Endothelial cell of umbilical vein (primary cell): ENCODE data around the gene DYNLT1. TPM values are rescaled to one million over a fixed set of nuclear protein-coding genes. Genes with fewer than 3 reads are reported as not detected.

Experiments
- BruUV-seq: library from RNA; stranded (reverse); fragments of 400-500 nt; replicated peaks from 2 replicates; lab custom pipeline; 2021; lab: Mats Ljungman, UMichigan
- CTCF ChIA-PET: fragments of 300-600, 350-600 bp; sonication (Branson Sonifier 250); formaldehyde crosslinking; loops from one replicate; lab custom pipeline; 2021; ENCODE audit warnings: antibody characterized with exemption, inconsistent platforms; lab: Charles Lee
- POLR2A ChIA-PET: fragments of 300-600, 350-600 bp; sonication (Branson Sonifier 250); formaldehyde crosslinking; loops from one replicate; lab custom pipeline; 2021; ENCODE audit warnings: antibody characterized with exemption, inconsistent platforms; lab: Charles Lee
- DNase-seq: peaks from one replicate; pipeline ENCODE4 v3.0.0-alpha.2; 2011; ENCODE audit warnings: low read depth, low spot score
- FAIRE-seq: peaks from 2 replicates; lab custom pipeline; 2011; peaks lifted over from hg19 to GRCh38; lab: Jason Lieb, UNC
- H2AFZ ChIP-seq: 2 replicates; pipeline ENCODE4 v1.6.0; 2012; ENCODE audit warnings: low read depth, low read length, control low read depth, inconsistent platforms
- H3K27ac ChIP-seq: 2 replicates; pipeline ENCODE4 v1.5.1; 2011; ENCODE audit warnings: low read depth, mild to moderate bottlenecking, control low read depth, low read length, moderate library complexity; ENCODE audit not compliant: insufficient read depth
- H3K27me3 ChIP-seq, 2 experiments: 2 replicates each; pipeline versions ENCODE4 v1.6.0 to v1.6.1; 2011; ENCODE audit warnings: low read length in 2 of 2, mixed read lengths in 1 of 2; ENCODE audit not compliant: control insufficient read depth in 2 of 2, insufficient read depth in 2 of 2
- H3K36me3 ChIP-seq, 2 experiments: 2 replicates in 1 of 2; 3 replicates in 1 of 2; pipeline ENCODE4 v1.5.1; 2011; ENCODE audit warnings: low read length in 2 of 2, mild to moderate bottlenecking in 1 of 2, moderate library complexity in 1 of 2; ENCODE audit not compliant: control insufficient read depth in 2 of 2, insufficient read depth in 2 of 2; ENCODE audit errors: extremely low read depth in 1 of 2
- H3K4me1 ChIP-seq: 3 replicates; pipeline ENCODE4 v1.5.1; 2011; ENCODE audit warnings: mild to moderate bottlenecking, low read length; ENCODE audit not compliant: control insufficient read depth, insufficient read depth; ENCODE audit errors: extremely low read depth
- H3K4me2 ChIP-seq: 2 replicates; pipeline ENCODE4 v1.6.1; 2011; ENCODE audit warnings: low read length, control low read depth, mixed read lengths; ENCODE audit not compliant: insufficient read depth
- H3K4me3 ChIP-seq, 3 experiments: fragments of 200-600 bp in 1 of 3; sonication (generic), shearing (Covaris generic) in 1 of 3; replicated peaks in 1 of 3; 2 replicates each; pipeline ENCODE4 v1.5.1; 2011 to 2016; ENCODE audit warnings: control low read depth in 3 of 3, low read length in 3 of 3, mild to moderate bottlenecking in 2 of 3, inconsistent platforms in 1 of 3, low read depth in 1 of 3, moderate library complexity in 1 of 3; ENCODE audit not compliant: insufficient read depth in 1 of 3
- H3K79me2 ChIP-seq: 2 replicates; pipeline ENCODE4 v1.6.0; 2012; ENCODE audit warnings: low read length, inconsistent platforms; ENCODE audit not compliant: control insufficient read depth, insufficient read depth
- H3K9ac ChIP-seq: replicated peaks from 2 replicates; pipeline ENCODE3; 2011; ENCODE audit warnings: low read length, control low read depth; ENCODE audit not compliant: insufficient read depth; ENCODE audit errors: extremely low read depth
- H3K9me1 ChIP-seq: replicated peaks from 3 replicates; pipeline ENCODE4 v1.6.0; 2011; ENCODE audit warnings: mild to moderate bottlenecking, low read length; ENCODE audit not compliant: control insufficient read depth, insufficient read depth; ENCODE audit errors: extremely low read depth
- H3K9me3 ChIP-seq: replicated peaks from 2 replicates; pipeline ENCODE4 v1.5.1; 2012; ENCODE audit warnings: low read length, inconsistent platforms; ENCODE audit not compliant: control insufficient read depth, insufficient read depth
- H4K20me1 ChIP-seq: replicated peaks from 2 replicates; pipeline ENCODE3; 2011; ENCODE audit warnings: mild to moderate bottlenecking, low read length; ENCODE audit not compliant: control insufficient read depth, insufficient read depth; ENCODE audit errors: extremely low read depth
- CTCF ChIP-seq, 2 donors: IDR thresholded peaks; 1 replicate in 1 of 2; 2 replicates in 1 of 2; pipeline ENCODE4 v1.5.1; 2011; ENCODE audit warnings: low read length in 2 of 2, mild to moderate bottlenecking in 2 of 2, moderate library complexity in 2 of 2, control low read depth in 1 of 2, inconsistent platforms in 1 of 2, low read depth in 1 of 2; ENCODE audit not compliant: insufficient read depth in 1 of 2; ENCODE audit errors: extremely low read depth in 1 of 2
- FOS ChIP-seq: IDR thresholded peaks from 2 replicates; pipeline ENCODE4 v1.6.1; 2011; ENCODE audit warnings: mild to moderate bottlenecking, low read length, moderate library complexity, borderline replicate concordance; ENCODE audit not compliant: insufficient read depth
- GATA2 ChIP-seq: IDR thresholded peaks from 2 replicates; pipeline ENCODE4 v1.7.0; 2011; ENCODE audit warnings: low read depth, mild to moderate bottlenecking, moderate library complexity, mixed read lengths, low read length; ENCODE audit not compliant: insufficient read length, insufficient read depth
- JUN ChIP-seq: IDR thresholded peaks from 2 replicates; pipeline ENCODE4 v1.6.1; 2011; ENCODE audit warnings: borderline replicate concordance, low read depth; ENCODE audit not compliant: insufficient read length, insufficient read depth
- MAX ChIP-seq: IDR thresholded peaks from 2 replicates; pipeline ENCODE4 v1.6.1; 2011; ENCODE audit not compliant: insufficient read depth, insufficient read length
- MYC ChIP-seq: IDR thresholded peaks from one replicate; pipeline ENCODE4 v1.6.1; 2011; ENCODE audit warnings: mild to moderate bottlenecking, low read depth, low read length
- POLR2A ChIP-seq: IDR thresholded peaks from 2 replicates; pipeline ENCODE4 v1.6.1; 2012; ENCODE audit warnings: low read depth, mild to moderate bottlenecking, control low read depth, low read length
- POLR2AphosphoS5 ChIP-seq: IDR thresholded peaks from 2 replicates; pipeline ENCODE4 v1.6.1; 2012; ENCODE audit warnings: low read depth, mild to moderate bottlenecking, control low read depth, low read length, moderate library complexity; ENCODE audit not compliant: insufficient read depth
- dilution Hi-C: fragments of 300-500 bp; cut with MboI; formaldehyde crosslinking; loops from one replicate; pipeline ENCODE4 v1.15.0; 2019; ENCODE audit warnings: low sequenced_read_pairs; ENCODE audit not compliant: extremely low pct_ligation_motif_present
- intact Hi-C: fragments of 100-400 bp; cut with micrococcal nuclease; formaldehyde crosslinking; loops from one replicate; pipeline ENCODE4 v1.10.0; 2022
- polyA plus RNA-seq, 4 experiments: library from polyadenylated mRNA; depleted of rRNA in 3 of 4; stranded (reverse) in 3 of 4; unstranded in 1 of 4; fragments of >200 nt; gene quantifications; 2 replicates each; pipeline versions ENCODE4 v1.2.1 to v1.2.3, GENCODE V29; 2011 to 2012; ENCODE audit warnings: missing spikeins in 1 of 4
- total RNA-seq: library from RNA; stranded (reverse); gene quantifications from 2 replicates; pipeline ENCODE4 v1.2.3, GENCODE V29; 2021

Gene DYNLT1
- total and polyA plus RNA-seq, 2 donors (not counting 3 experiments of a cell fraction or from before 2014, with no cell fraction given): 162 to 267 TPM

GRCh38 chr6:158662954-158663624 is 18.5 kb upstream of the DYNLT1 start:
- intact Hi-C loops: loop anchor here (1.0 kb wide), 1 partner anchor 9 kb away; no protein-coding TSS in a partner anchor

More at GRCh38 chr6:158662954-158663624, 18.5 kb upstream of the DYNLT1 start:
- TF ChIP-seq POLR2AphosphoS5 (no peak), JUN (no peak), GATA2 (no peak), CTCF (IDR thresholded peaks at IDR 0.05; ENCODE audit: extremely low read depth in 1 of 2, insufficient read depth in 1 of 2, low read depth in 1 of 2, low read length in 2 of 2) (no peak), MAX (no peak), POLR2A (no peak), MYC (no peak), FOS (no peak)
- Histone ChIP-seq H3K27me3 (peaks cover 11 to 25% of the 10 kb centered on the region in 2 experiments), H3K9ac (no peak overlapping the region), H3K4me1 (no peaks in the 10 kb centered on the region), H3K4me2 (no peak overlapping the region), H3K79me2 (no peaks in the 10 kb centered on the region), H3K27ac (no peak overlapping the region), H4K20me1 (no peaks in the 10 kb centered on the region), H3K9me1 (no peaks in the 10 kb centered on the region), H3K36me3 (no peaks in the 10 kb centered on the region), H2AFZ (no peak overlapping the region), H3K4me3 (no peak overlapping the region), H3K9me3 (no peaks in the 10 kb centered on the region)
- dilution Hi-C loops: no loop called here
- DNase-seq: no peak
- no peak for FAIRE-seq
- no TSS peak for BruUV-seq
- CTCF ChIA-PET: interaction anchor here (0.9 to 6.6 kb wide), 4 partner anchors 9 to 44 kb away, joined by 3 to 77 read pairs (median 25); partner anchors contain the start of gene DYNLT1
- POLR2A ChIA-PET: no interaction called here
